GM18502 (cell line): ENCODE measurements around the gene ZBTB20.
A peak's percentile ranks its signal among the peaks of the same experiment; 100 is the strongest.
"Not testable (repeated sequence)": the region's sequence is repeated elsewhere in the genome, so short reads cannot be mapped to it uniquely, and the experiment has no call there.

Source experiments
- ATAC-seq: cut with Tn5 transposase; IDR thresholded peaks from one replicate; pipeline ENCODE4 v1.9.1; 2021; ENCODE audit warnings: mild to moderate bottlenecking; ENCODE audit not compliant: unreplicated experiment, poor library complexity

Gene ZBTB20

GRCh38 chr3:114848643-114849350 is 298.3 kb downstream of the ZBTB20 start:
- ATAC-seq, result no peak

DNA sequence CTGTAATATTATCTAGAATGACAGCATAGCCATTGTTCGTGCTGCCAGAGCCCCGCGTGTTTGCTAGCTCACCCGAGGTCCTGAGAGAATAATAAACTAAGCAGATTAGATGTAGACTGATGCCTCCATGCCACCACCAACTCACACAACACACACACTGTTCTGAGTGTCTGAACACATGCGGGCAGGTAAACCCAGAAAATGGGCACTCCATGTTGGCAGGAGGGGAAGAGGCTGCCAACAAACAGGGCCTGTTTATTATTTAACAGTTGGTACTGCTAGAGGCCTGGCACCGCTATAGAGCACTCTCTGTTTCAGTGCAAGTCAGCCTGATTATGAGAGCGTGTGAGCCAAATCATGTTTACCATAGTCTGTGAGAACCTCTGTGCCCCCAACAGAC is 299.0 kb downstream of the ZBTB20 start:
- no peak for ATAC-seq

DNA sequence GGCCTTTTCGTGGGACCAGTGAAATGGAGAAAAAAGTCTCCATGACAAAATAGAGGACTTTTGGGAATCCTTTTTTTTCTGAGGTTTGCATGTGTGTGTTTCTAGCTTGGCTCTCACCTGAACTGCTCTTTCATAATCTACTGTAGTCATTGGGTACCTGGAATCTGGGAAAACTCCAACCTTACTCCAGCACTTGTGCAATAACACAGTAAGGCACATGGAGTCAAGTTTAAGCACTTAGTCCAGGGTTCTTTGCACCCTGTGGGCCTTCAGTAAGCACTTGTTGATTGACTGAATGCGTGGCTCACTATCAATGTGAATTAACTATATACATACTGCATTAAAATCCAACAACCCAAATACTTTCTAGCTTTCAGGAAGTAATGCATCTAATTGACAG is 299.5 kb downstream of the ZBTB20 start:
- no peak for ATAC-seq

- ATAC-seq, result no peak
Measured at GRCh38 chr3:114846779-114847178, 300.3 kb downstream of the ZBTB20 start.

- no peak for ATAC-seq
Measured at GRCh38 chr3:114846252-114846651, 300.8 kb downstream of the ZBTB20 start.

GRCh38 chr3:114841515-114841914 is 305.6 kb downstream of the ZBTB20 start:
- no peak for ATAC-seq

DNA sequence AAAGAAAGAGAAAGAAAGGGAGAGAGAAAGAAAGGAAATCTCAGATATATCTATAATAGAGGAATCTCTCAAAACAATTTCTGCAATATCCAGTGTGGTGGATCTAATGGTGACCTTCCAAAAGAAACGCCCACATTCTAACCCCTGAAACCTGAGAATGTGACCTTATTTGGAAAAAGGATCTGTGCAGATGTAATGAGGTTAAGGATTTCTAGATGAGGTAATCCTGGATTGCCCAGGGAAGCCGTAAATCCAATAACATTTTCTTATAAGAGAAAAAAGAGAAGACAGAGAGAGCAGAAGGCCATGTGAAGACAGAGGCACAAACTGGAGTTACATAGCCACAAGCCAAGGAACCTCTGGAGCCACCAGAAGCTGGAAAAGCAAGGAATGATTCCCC is 307.6 kb downstream of the ZBTB20 start:
- no peak for ATAC-seq

- no peak for ATAC-seq
Measured at GRCh38 chr3:114838025-114838424, 309.1 kb downstream of the ZBTB20 start.

DNA sequence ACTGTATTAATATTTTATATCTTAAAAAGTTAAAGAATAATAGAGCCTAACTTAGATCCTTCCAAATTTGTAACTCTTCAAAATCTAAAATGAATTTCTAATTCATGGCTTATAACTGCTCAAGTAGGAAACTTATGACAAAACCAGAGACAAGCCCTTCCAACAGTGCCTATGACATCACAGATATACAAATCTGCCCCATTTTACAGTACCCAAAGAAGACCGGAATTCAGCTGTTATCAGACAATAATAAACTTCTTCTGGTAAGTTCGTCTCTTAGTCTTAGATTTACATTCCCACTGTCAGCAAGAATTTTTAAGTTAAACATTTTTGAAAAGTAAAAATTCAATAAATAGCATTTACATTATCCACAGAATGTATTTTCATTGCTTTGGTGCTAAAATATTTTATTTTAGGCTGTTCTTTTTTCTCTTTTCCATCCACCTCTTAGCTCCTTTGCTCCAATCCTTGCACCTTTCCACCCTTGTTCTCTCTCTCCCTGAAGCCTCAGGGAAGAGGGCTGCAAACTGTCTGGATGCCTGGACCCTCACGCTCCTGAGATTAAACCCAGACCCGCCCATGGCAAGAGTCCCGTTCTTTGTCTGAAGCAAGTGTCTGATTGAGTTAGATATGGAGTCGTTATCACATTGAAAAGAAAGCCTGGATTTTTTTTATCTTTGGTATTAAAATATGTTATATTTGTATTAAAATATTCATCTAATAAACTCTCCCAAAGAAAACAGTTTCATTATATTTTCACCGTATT is 312.7 kb downstream of the ZBTB20 start:
- ATAC-seq, result no peak

- ATAC-seq, result no peak
Measured at GRCh38 chr3:114831861-114832260, 315.2 kb downstream of the ZBTB20 start.

GRCh38 chr3:114830652-114831051 is 316.4 kb downstream of the ZBTB20 start:
- no peak for ATAC-seq

- no peak for ATAC-seq
Measured at GRCh38 chr3:114829783-114830182, 317.3 kb downstream of the ZBTB20 start.

- ATAC-seq, result peak; percentile 83
Measured at GRCh38 chr3:114827495-114827894, 319.6 kb downstream of the ZBTB20 start.

GRCh38 chr3:114824014-114824413 is 323.1 kb downstream of the ZBTB20 start:
- no peak for ATAC-seq

DNA sequence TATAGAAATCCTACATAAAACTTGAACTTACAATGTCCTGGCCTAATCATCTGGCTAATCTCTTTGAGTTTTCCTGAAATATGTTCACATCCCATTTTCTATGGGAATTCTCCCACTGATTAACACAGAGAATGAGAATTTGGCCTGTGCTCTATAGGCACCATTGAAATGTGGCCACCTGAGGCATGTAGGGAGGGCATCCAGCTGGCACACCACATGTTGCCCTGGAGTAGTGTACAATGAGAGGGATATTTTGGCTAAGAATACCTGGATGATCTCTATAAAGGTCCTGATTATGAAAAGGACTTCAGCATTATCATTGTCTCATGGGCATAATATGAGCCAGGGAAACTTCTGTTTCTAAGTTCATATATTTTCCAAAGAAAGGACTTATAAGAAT is 324.0 kb downstream of the ZBTB20 start:
- no peak for ATAC-seq

DNA sequence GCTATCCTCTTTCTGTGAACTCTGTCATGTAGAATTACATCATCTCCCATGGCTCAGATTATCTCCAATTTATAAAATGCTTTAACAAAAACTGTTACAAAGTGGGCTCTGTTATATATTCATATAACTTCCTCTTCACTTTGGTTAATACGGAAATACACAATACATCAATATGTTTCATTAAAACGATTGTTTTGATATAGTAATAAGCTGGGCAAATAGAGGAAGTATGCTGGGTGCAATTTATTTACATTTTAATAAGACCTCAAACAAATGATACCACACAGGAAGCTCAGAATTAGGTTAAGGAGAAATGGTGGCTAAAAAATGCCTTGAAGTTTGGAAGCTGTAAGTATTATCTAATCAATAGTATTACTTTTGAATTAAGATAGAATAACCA is 331.0 kb downstream of the ZBTB20 start:
- ATAC-seq, result no peak

DNA sequence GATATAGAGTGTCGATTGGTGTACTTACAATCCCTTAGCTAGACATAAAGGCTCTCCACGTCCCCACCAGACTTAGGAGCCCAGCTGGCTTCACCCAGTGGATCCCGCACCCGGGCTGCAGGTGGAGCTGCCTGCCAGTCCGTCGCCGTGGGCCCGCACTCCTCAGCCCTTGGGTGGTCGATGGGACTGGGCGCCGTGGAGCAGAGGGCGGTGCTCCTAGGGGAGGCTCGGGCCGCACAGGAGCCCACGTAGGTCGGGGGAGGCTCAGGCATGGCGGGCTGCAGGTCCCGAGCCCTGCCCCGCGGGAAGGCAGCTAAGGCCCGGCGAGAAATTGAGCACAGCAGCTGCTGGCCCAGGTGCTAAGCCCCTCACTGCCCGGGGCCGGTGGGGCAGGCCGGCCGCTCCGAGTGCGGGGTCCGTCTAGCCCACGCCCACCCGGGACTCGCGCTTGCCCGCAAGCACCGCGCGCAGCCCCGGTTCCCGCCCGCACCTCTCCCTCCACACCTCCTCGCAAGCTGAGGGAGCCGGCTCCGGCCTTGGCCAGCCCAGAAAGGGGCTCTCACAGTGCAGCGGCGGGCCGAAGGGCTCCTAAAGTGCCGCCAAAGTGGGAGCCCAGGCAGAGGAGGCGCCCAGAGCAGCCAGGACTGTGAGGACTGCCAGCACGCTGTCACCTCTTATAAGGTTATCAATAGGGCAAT is 334.4 kb downstream of the ZBTB20 start:
- ATAC-seq, result not testable (repeated sequence)

- peak; percentile 100 for ATAC-seq
Measured at GRCh38 chr3:114809668-114810413, 337.2 kb downstream of the ZBTB20 start.

- ATAC-seq, result no peak
Measured at GRCh38 chr3:114804099-114804498, 343.0 kb downstream of the ZBTB20 start.

DNA sequence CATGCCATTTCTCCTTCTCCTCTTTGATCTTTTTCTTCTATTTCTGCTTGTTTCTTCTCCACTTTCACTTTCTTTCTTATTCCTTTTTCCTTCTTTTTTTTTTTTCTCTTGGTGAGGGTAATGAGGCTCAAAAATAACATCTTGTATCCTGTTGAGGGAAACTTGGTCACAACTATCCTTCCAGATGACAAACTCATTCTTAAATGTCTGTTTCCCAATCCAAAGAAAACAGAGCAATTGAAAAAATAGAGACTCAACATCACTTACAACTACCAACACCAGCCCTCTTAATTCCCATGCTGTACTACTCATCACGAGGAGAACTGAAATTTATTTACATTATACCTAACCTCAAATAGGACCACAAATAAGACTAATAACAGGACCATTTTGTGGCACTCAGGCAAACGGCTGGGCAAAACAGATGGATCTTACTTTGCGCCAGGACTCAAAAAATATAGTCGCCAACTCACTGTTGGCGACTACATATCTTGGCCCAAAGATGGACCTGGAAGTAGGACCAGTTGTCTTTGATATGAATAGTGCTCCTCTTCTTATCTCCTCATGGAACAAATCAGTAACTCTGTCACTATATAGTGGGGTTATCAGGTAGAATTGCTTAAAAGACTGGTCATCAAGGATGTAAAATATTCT is 343.9 kb downstream of the ZBTB20 start:
- ATAC-seq, result no peak
